ENCODE data around the gene RASGEF1C. TPM values are rescaled to one million over a fixed set of nuclear protein-coding genes. Genes with fewer than 3 reads are reported as not detected.

RASGEF1C gene
- total RNA-seq, 2 experiments from 2014 or later = not detected

DNA sequence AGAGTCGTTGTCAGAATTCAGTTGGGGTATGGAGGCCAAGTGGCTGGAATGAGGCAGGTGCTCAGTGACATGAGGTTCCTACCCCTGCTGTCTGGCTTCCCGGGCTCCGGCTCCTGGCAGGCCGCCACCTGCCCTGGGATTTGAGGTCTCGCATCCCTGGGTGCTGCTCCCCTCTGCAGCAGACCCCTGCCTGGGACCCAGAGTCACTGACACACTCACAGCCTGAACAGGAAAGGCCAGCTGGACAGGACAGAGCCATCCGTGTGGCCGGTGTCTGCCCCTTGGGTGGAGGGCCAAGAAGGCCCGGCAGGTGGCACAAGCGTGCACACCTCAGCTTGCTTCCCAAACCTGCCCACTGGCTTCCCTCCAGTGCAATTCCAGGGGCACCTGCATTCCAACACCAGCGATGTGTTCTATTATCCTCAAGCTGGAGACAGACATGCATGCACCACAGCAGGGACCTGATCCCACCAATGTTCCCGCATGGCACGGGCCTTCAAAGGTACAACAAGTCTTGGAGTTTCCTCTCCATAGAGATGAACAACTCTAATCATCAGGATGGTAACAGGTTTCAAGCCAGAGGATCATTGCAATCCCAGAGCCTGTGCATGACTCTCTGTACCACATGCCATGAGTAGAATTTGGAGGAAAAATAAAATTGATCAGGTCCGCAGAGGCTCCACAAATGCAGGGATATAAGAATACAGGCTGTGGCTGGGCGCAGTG is 91.8 kb downstream of the RASGEF1C start:
- H3K9me3 Mint-ChIP-seq (ENCODE audit: low read depth) = no peaks in the 10 kb centered on the region
- intact Hi-C loops (cut with DNase I, micrococcal nuclease) = no loop called here
- H3K4me1 Mint-ChIP-seq = no peaks in the 10 kb centered on the region
- H3K27ac Mint-ChIP-seq = no peak overlapping the region
- ChIA-PET POLR2A (no interaction called here), CTCF (interaction anchor here (0.6 kb wide), 1 partner anchor 149 kb away, joined by 4 read pairs; no protein-coding TSS in a partner anchor)
- no peak overlapping the region for H3K4me3 Mint-ChIP-seq
- DNase-seq (no peak), ATAC-seq (no peak)
- H3K36me3 Mint-ChIP-seq (ENCODE audit: low read depth) = no peaks in the 10 kb centered on the region
- H3K27me3 Mint-ChIP-seq = no peaks in the 10 kb centered on the region

- Mint-ChIP-seq H3K36me3 (ENCODE audit: low read depth) (no peaks in the 10 kb centered on the region), H3K4me3 (no peak overlapping the region), H3K27ac (no peak overlapping the region), H3K9me3 (ENCODE audit: low read depth) (no peaks in the 10 kb centered on the region), H3K4me1 (no peaks in the 10 kb centered on the region), H3K27me3 (no peaks in the 10 kb centered on the region)
- ATAC-seq (no peak), DNase-seq (no peak)
- ChIA-PET CTCF (interaction anchor here (0.6 kb wide), 1 partner anchor 150 kb away, joined by 4 read pairs; no protein-coding TSS in a partner anchor), POLR2A (no interaction called here)
- intact Hi-C loops (cut with DNase I, micrococcal nuclease) = no loop called here
Measured at GRCh38 chr5:180116077-180116999, 92.7 kb downstream of the RASGEF1C start.

- Mint-ChIP-seq H3K27ac (no peak overlapping the region), H3K4me1 (no peaks in the 10 kb centered on the region), H3K27me3 (no peaks in the 10 kb centered on the region), H3K9me3 (ENCODE audit: low read depth) (no peaks in the 10 kb centered on the region), H3K36me3 (ENCODE audit: low read depth) (no peaks in the 10 kb centered on the region), H3K4me3 (no peak overlapping the region)
- no peak for ATAC-seq
- POLR2A ChIA-PET = no interaction called here
- DNase-seq = no peak
- CTCF ChIA-PET = no interaction called here
- intact Hi-C loops (cut with DNase I, micrococcal nuclease) = no loop called here
Measured at GRCh38 chr5:180115326-180116076, 93.5 kb downstream of the RASGEF1C start.

GRCh38 chr5:180114304-180115003 is 94.6 kb downstream of the RASGEF1C start:
- ChIA-PET CTCF (no interaction called here), POLR2A (no interaction called here)
- no peaks in the 10 kb centered on the region for H3K9me3 Mint-ChIP-seq (ENCODE audit: low read depth)
- no peak for ATAC-seq
- H3K27me3 Mint-ChIP-seq = peaks cover under 1% of the 10 kb centered on the region
- H3K36me3 Mint-ChIP-seq (ENCODE audit: low read depth) = no peaks in the 10 kb centered on the region
- H3K4me3 Mint-ChIP-seq = no peak overlapping the region
- DNase-seq = no peak
- intact Hi-C loops (cut with DNase I, micrococcal nuclease) = no loop called here
- no peak overlapping the region for H3K27ac Mint-ChIP-seq
- no peaks in the 10 kb centered on the region for H3K4me1 Mint-ChIP-seq

- DNase-seq = no peak
- intact Hi-C loops (cut with DNase I, micrococcal nuclease) = no loop called here
- H3K36me3 Mint-ChIP-seq (ENCODE audit: low read depth) = no peaks in the 10 kb centered on the region
- ChIA-PET POLR2A (no interaction called here), CTCF (no interaction called here)
- no peak for ATAC-seq
- H3K9me3 Mint-ChIP-seq (ENCODE audit: low read depth) = no peaks in the 10 kb centered on the region
- H3K4me1 Mint-ChIP-seq = no peaks in the 10 kb centered on the region
- H3K4me3 Mint-ChIP-seq = no peak overlapping the region
- H3K27ac Mint-ChIP-seq = no peak overlapping the region
- H3K27me3 Mint-ChIP-seq = peaks cover 2% of the 10 kb centered on the region
Measured at GRCh38 chr5:180113660-180114303, 95.2 kb downstream of the RASGEF1C start.

DNA sequence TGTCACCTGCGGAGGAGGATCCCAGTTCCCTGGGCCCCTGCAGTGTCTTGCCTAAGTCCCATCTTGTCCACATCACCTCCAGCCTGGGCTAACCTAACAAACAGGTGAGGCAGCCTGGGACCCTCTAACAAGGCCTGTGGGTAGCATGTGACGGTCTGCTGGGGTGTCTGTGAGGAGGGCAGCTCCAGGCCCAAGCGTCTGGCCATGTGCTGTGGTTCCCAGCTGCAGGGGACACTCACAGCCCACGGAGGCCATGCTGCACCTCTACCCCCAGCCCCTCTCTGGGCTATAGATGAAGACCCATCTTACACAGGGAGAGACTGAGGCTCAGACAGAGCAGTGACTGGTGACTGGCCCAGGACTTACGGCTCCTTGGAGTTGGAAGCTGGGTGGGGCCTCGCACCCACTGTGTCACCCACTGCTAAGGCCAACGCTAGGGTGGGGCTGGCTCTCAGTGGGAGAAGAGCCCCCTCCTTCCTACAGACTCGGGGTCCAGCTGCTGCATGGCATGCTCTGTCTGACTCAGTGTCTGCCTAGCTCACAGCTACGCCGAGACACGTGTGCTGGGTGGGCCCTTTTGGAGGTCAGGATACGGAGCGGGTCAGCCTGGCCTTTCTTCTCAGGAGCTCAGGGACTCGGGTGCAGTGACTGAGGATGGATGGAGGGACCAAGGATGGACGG is 96.7 kb downstream of the RASGEF1C start:
- intact Hi-C loops (cut with DNase I, micrococcal nuclease) = no loop called here
- Mint-ChIP-seq H3K36me3 (ENCODE audit: low read depth) (peaks cover 3% of the 10 kb centered on the region), H3K27ac (no peak overlapping the region), H3K4me3 (no peak overlapping the region), H3K9me3 (ENCODE audit: low read depth) (peaks cover 2% of the 10 kb centered on the region), H3K4me1 (no peaks in the 10 kb centered on the region), H3K27me3 (peaks cover 2% of the 10 kb centered on the region)
- CTCF ChIA-PET = no interaction called here
- no peak for DNase-seq
- ATAC-seq = no peak
- POLR2A ChIA-PET = no interaction called here

DNA sequence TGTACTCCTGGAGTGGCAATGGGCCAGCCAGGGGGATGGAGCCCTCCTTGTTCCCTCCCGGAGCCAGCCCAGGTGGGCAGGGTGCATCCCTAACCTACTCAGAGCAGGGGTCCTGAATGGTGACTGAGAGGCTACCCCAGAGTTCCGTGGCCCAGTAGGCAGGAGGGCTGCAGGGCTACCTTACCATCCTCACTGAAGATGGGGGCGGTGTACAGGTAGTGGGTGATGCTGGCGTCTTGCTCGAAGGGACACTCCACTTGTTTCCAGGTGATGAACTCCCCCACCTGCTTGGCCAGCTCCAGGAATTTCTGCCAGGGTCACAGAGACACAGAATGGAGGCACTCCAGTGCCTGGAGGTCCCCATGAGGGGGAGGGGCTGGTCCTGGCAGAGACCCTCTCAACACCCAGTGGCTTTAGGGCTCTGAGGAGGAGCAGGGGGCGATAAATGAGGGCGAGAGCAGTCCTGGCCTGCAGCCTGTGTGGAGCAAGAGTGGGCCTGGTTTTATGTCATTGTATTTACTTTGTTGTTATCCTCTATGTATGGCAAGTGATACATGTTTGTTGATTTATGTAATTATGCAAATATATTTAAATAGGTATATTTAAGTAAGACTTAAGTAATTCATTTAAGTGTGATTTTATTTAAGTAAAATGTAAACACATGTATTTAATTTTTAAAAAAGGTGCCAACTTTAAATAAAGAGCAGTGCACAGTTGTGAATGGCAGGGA is 97.6 kb downstream of the RASGEF1C start:
- DNase-seq (no peak), ATAC-seq (no peak)
- peaks cover 9% of the 10 kb centered on the region for H3K9me3 Mint-ChIP-seq (ENCODE audit: low read depth)
- H3K4me1 Mint-ChIP-seq = no peaks in the 10 kb centered on the region
- CTCF ChIA-PET = no interaction called here
- H3K27ac Mint-ChIP-seq = no peak overlapping the region
- no peak overlapping the region for H3K4me3 Mint-ChIP-seq
- H3K27me3 Mint-ChIP-seq = peaks cover 5% of the 10 kb centered on the region
- H3K36me3 Mint-ChIP-seq (ENCODE audit: low read depth) = peaks cover 9% of the 10 kb centered on the region
- POLR2A ChIA-PET = no interaction called here
- intact Hi-C loops (cut with DNase I, micrococcal nuclease) = no loop called here

- no peak for ATAC-seq
Measured at GRCh38 chr5:180109920-180110319, 99.1 kb downstream of the RASGEF1C start.

GRCh38 chr5:180107005-180107404 is 102.0 kb downstream of the RASGEF1C start:
- H3K4me1 Mint-ChIP-seq = no peaks in the 10 kb centered on the region
- H3K9me3 Mint-ChIP-seq (ENCODE audit: low read depth) = peaks cover 13% of the 10 kb centered on the region
- ATAC-seq (no peak), DNase-seq (no peak)
- peaks cover 9% of the 10 kb centered on the region for H3K36me3 Mint-ChIP-seq (ENCODE audit: low read depth)
- CTCF ChIA-PET = no interaction called here
- H3K4me3 Mint-ChIP-seq = no peak overlapping the region
- H3K27ac Mint-ChIP-seq = no peak overlapping the region
- POLR2A ChIA-PET = no interaction called here
- peaks cover 5% of the 10 kb centered on the region for H3K27me3 Mint-ChIP-seq
- intact Hi-C loops (cut with DNase I, micrococcal nuclease) = loop anchor here in 1 of 2 experiments (5.0 kb wide), 1 partner anchor 785 kb away; no protein-coding TSS in a partner anchor

More at GRCh38 chr5:180109920-180110319, 99.1 kb downstream of the RASGEF1C start:
- CTCF ChIA-PET = no interaction called here
- Mint-ChIP-seq H3K36me3 (ENCODE audit: low read depth) (peaks cover 9% of the 10 kb centered on the region), H3K4me3 (no peak overlapping the region), H3K9me3 (ENCODE audit: low read depth) (peaks cover 13% of the 10 kb centered on the region), H3K27me3 (peaks cover 5% of the 10 kb centered on the region), H3K27ac (no peak overlapping the region), H3K4me1 (no peaks in the 10 kb centered on the region)
- intact Hi-C loops (cut with DNase I, micrococcal nuclease) = loop anchor here in 1 of 2 experiments (5.0 kb wide), 1 partner anchor 788 kb away; no protein-coding TSS in a partner anchor
- no peak for DNase-seq
- POLR2A ChIA-PET = no interaction called here

DNA sequence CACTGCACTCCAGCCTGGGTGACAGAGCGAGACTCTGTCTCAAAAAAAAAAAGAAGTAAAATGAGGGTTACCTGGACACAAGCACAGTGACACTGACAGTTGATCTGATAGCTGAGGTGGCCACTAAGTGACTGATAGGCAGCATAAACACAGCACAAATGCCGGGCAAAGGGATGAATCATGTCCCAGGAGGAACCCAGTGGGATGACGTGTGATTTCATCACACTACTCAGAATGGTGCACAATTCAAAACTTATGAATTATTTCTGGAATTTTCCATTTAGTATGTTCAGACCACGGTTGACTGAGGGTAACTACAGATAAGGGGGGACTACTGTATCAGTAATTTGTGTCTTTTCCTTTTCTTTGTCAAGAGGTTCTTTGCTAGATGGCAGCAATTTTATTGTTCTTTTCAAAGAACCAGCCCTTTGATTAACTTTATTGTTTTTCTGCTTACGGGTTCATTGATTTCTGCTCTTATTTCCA is 103.1 kb downstream of the RASGEF1C start:
- H3K27ac Mint-ChIP-seq = no peak overlapping the region
- H3K4me1 Mint-ChIP-seq = no peaks in the 10 kb centered on the region
- CTCF ChIA-PET = interaction anchor here (1.1 kb wide), 1 partner anchor 210 kb away, joined by 3 read pairs; no protein-coding TSS in a partner anchor
- peaks cover 5% of the 10 kb centered on the region for H3K27me3 Mint-ChIP-seq
- intact Hi-C loops (cut with DNase I, micrococcal nuclease) = loop anchor here in 1 of 2 experiments (5.0 kb wide), 1 partner anchor 784 kb away; no protein-coding TSS in a partner anchor
- H3K4me3 Mint-ChIP-seq = no peak overlapping the region
- DNase-seq (no peak), ATAC-seq (no peak)
- POLR2A ChIA-PET = no interaction called here
- H3K9me3 Mint-ChIP-seq (ENCODE audit: low read depth) = peaks cover 13% of the 10 kb centered on the region
- peaks cover 9% of the 10 kb centered on the region for H3K36me3 Mint-ChIP-seq (ENCODE audit: low read depth)

Data from activated CD4-positive, alpha-beta T cell treated with anti-CD3 and anti-CD28 coated beads for 36 hours (primary cell).